GM13976 (cell line): ENCODE results near the gene IER3.

Source experiments
- DNase-seq: peaks from one replicate; pipeline ENCODE4 v3.0.0; 2012; ENCODE audit warnings: low spot score
- CTCF ChIP-seq: IDR thresholded peaks from 2 replicates; pipeline ENCODE4 v1.5.1; 2012; ENCODE audit warnings: borderline replicate concordance, mild to moderate bottlenecking; ENCODE audit not compliant: insufficient read depth; ENCODE audit errors: extremely low read depth, missing control alignments, control extremely low read depth
- in situ Hi-C: fragments of 300-500 bp; cut with MboI; formaldehyde crosslinking; loops from one replicate; pipeline ENCODE4 v1.12.0; 2022; ENCODE audit warnings: low sequenced_read_pairs, mixed read lengths, inconsistent platforms; ENCODE audit not compliant: unreplicated experiment

Gene IER3

DNA sequence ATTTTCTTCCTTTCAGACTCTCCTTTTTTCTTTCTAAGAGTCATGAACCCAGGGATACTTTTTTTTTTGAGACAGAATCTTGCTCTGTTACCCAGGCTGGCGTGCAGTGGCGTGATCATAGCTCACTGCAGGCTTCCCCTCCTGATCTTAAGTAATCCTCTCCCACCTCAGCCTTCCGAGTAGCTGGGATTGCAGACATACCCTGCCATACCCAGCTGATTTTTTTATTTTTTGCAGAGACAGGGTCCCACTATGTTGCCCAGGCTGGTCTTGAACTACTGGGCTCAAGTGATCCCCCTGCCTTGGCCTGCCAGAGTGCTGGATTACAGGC, 32.8 kb upstream of the IER3 start:
- TF ChIP-seq CTCF: no peak
- in situ Hi-C loops: no loop called here
- no peak for DNase-seq

DNA sequence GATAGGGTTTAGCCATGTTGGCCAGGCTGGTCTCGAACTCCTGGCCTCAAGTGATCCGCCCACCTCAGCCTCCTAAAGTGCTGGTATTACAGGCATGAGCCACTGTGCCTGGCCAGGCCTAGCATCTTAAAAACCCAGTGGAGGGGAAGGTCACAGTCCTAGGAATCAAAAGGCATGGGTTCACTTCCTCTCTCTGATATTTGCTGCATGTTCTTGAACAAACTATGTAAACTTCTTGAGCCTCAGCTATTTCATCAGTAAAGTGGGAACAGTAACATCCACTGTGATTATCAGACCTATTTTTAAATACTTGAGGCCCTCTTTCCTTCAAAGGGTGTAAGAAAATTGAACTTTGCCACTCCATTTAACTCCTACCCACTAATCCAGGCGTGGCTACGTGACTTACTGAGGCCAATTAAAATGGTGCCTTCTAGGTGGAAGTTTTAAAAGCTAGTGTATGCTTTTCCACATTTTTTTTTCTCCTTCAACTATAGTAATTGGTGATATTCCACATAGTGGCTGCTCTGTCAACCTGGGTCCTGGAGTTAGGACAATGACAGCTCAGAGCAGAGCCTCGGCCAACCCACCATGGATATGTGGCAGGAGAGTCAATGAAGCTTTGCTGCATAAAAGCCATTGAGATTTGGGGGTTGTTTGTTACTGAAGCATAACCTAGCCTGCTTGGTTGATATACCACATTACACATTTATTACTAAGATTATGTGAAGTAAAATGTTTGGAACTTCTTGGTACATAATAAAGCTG, 32.2 kb upstream of the IER3 start:
- in situ Hi-C loops: no loop called here
- no peak for TF ChIP-seq CTCF
- no peak for DNase-seq

GRCh38 chr6:30775104-30775503, 30.8 kb upstream of the IER3 start:
- in situ Hi-C loops: no loop called here
- no peak for DNase-seq
- TF ChIP-seq CTCF: no peak

DNA sequence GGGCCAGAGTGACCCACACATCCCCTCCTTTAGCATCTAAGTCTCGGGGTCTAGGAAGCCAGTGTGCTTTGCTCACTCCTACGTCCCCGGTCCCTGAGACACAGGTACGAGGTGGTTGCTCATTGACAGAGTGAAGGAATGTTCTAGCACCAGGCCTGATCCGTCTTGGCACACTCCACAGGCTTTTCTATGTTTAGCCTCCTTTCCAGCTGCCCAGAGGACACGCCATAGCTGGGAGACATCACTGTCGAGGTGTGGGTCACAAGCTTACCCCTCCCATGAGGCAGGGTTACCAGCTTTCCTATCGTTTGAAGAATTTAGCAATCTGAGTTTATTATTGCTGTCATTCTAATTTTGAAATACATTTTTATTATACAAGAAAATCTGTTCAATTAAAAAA, 30.4 kb upstream of the IER3 start:
- in situ Hi-C loops: no loop called here
- DNase-seq: no peak
- no peak for TF ChIP-seq CTCF

- DNase-seq: no peak
- TF ChIP-seq CTCF: no peak
- in situ Hi-C loops: no loop called here
Observed at GRCh38 chr6:30770592-30770991, 26.2 kb upstream of the IER3 start.

- no peak for DNase-seq
- in situ Hi-C loops: no loop called here
- no peak for TF ChIP-seq CTCF
Observed at GRCh38 chr6:30769853-30770524, 25.6 kb upstream of the IER3 start.
